Uterus (tissue), 4 donors: ENCODE measurements around the gene RSKR. TPM values are rescaled to one million over a fixed set of nuclear protein-coding genes. Genes with fewer than 3 reads are reported as not detected.

Experiments used
- DNase-seq, 2 donors: peaks; one replicate each; pipeline ENCODE4 v3.0.0-alpha.2; 2019 to 2020
- H3K27ac ChIP-seq, 2 donors: fragments of 200-600 bp; sonication (generic); 1 replicate in 1 of 2; 2 replicates in 1 of 2; pipeline ENCODE4 v1.5.1; 2016 to 2018
- H3K27me3 ChIP-seq, 2 donors: fragments of 200-600 bp; sonication (generic); one replicate each; pipeline ENCODE4 v1.5.1; 2018 to 2019; ENCODE audit warnings: control low read depth in 1 of 2
- H3K36me3 ChIP-seq, 2 donors: fragments of 200-600 bp; sonication (generic); one replicate each; pipeline ENCODE4 v1.5.1; 2019; ENCODE audit warnings: control low read depth in 1 of 2
- H3K4me1 ChIP-seq, 2 donors: fragments of 200-600 bp; sonication (generic); one replicate each; pipeline ENCODE4 v1.5.1; 2018 to 2019; ENCODE audit warnings: control low read depth in 1 of 2
- H3K4me3 ChIP-seq, 2 donors: fragments of 200-600 bp; sonication (generic); 1 replicate in 1 of 2; 2 replicates in 1 of 2; pipeline ENCODE4 v1.5.1; 2018 to 2019; ENCODE audit warnings: mild to moderate bottlenecking in 1 of 2
- H3K9me3 ChIP-seq, 2 donors: fragments of 200-600 bp; sonication (generic); one replicate each; pipeline ENCODE4 v1.5.1; 2019; ENCODE audit warnings: control low read depth in 1 of 2
- POLR2A ChIP-seq, 2 donors: fragments of 450-650 bp; IDR thresholded peaks; one replicate each; pipeline ENCODE4 v1.6.1; 2016; ENCODE audit warnings: antibody characterized with exemption in 2 of 2, mild to moderate bottlenecking in 1 of 2, moderate library complexity in 1 of 2
- intact Hi-C: fragments of 100-400 bp; cut with DNase I; formaldehyde crosslinking; loops from one replicate; pipeline ENCODE4 v1.15.1; 2023; ENCODE audit warnings: low total_unique reads
- total RNA-seq, 4 donors: library from RNA; depleted of rRNA in 3 of 4; stranded (reverse); fragments of >200 nt in 3 of 4; gene quantifications; one replicate each; pipeline versions ENCODE4 v1.1.0 to v1.2.4, GENCODE V29; 2014 to 2023
- TF ChIP-seq, protein P1 (sequence below), 4 experiments: fragments of 200-600 bp in 2 of 4; fragments of 450-650 bp in 2 of 4; sonication (generic) in 2 of 4; IDR thresholded peaks; one replicate each; pipeline ENCODE4 v1.5.1; 2016 to 2019; ENCODE audit warnings: antibody characterized with exemption in 4 of 4, mild to moderate bottlenecking in 2 of 4, moderate library complexity in 1 of 4
- donor health status: DM: yes; HTN: yes; CAD: no.

Gene RSKR
- total RNA-seq, 4 donors from 2014 or later = 5.9 to 19.6 (median 11.3) TPM; not detected in 1

DNA sequence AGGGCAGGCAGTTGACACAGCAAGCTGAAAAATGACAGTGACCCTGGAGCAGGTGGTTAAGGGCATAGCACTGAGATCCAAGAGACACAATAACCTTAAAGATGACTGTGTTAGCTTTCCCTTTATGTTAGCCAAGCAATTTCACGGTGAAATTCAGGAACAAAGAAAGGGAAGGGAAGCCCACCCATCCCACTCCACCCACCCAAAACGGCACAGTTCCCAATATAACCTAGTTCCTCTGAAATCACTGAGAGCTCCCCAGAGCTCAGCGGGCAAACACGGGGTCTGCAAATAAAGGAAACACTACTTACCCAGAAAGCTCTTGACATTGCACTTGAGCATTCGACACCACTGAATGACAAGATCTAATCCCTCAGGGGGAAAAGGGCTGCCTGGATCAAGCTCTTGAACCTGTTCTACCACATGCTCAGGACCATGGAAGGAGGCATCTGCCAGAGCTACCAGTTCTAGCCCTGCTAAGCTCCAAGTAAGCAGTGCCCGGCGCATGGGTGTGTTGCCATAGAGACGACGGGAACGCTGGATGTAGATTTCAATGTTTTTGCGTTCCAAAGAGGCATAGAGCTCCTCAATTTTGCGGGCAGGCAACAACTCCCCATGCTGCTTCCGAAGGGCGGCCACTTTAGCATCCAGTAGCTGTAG is 20.4 kb upstream of the RSKR start:
- DNase-seq = no peak
- Histone ChIP-seq H3K4me1 (no peaks in the 10 kb centered on the region), H3K27me3 (no peaks in the 10 kb centered on the region), H3K9me3 (no peaks in the 10 kb centered on the region), H3K36me3 (no peaks in the 10 kb centered on the region), H3K4me3 (no peak overlapping the region), H3K27ac (no peak overlapping the region)
- no peak for TF ChIP-seq POLR2A (IDR thresholded peaks at IDR 0.05)
- TF ChIP-seq, protein P1, sequence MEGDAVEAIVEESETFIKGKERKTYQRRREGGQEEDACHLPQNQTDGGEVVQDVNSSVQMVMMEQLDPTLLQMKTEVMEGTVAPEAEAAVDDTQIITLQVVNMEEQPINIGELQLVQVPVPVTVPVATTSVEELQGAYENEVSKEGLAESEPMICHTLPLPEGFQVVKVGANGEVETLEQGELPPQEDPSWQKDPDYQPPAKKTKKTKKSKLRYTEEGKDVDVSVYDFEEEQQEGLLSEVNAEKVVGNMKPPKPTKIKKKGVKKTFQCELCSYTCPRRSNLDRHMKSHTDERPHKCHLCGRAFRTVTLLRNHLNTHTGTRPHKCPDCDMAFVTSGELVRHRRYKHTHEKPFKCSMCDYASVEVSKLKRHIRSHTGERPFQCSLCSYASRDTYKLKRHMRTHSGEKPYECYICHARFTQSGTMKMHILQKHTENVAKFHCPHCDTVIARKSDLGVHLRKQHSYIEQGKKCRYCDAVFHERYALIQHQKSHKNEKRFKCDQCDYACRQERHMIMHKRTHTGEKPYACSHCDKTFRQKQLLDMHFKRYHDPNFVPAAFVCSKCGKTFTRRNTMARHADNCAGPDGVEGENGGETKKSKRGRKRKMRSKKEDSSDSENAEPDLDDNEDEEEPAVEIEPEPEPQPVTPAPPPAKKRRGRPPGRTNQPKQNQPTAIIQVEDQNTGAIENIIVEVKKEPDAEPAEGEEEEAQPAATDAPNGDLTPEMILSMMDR (IDR thresholded peaks at IDR 0.05) = no peak
- intact Hi-C loops = no loop called here

DNA sequence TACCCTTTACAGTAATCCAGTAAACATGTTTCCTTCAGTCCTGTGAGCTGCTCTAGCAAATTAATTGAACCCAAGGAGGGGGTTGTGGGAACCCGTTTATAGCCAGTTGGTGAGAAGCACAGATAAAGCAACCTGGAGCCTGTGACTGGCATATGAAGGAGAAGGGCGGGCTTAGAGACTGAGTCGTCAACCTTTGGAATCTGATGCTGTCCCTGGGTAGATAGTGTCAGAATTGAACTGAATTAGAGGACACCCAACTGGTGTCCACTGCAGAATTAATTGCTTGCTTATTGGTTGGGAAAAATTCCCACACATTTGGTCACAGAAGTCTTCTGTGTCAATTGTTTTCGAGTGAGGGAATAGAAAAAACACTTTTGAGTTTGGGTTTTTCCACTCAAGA is 12.8 kb upstream of the RSKR start:
- Histone ChIP-seq H3K36me3 (no peaks in the 10 kb centered on the region), H3K27me3 (no peaks in the 10 kb centered on the region), H3K4me3 (no peak overlapping the region), H3K4me1 (no peaks in the 10 kb centered on the region), H3K27ac (no peak overlapping the region), H3K9me3 (no peaks in the 10 kb centered on the region)
- DNase-seq = no peak
- intact Hi-C loops = no loop called here
- TF ChIP-seq, protein P1 (IDR thresholded peaks at IDR 0.05) = no peak
- TF ChIP-seq POLR2A (IDR thresholded peaks at IDR 0.05) = no peak

DNA sequence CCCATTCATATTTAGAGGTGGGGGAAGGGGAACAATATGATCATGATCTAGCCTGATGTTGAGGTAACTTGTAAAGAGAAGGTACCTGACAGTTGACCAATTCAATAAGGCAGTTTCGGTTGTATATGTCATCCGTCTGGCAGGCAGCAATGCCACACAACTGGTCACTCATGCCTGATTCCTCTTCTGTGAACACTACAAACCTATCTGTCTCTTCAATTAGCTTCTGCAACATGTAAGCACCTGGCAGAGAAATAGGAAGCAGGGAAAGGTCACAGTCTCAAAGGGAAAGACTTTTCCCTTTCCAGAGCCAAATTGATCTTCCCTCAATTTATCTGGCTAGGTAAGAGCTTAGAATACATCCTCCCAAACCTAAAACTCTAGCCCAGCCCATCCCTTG is 10.2 kb upstream of the RSKR start:
- TF ChIP-seq, protein P1 (IDR thresholded peaks at IDR 0.05) = no peak
- no peak for TF ChIP-seq POLR2A (IDR thresholded peaks at IDR 0.05)
- H3K4me3 ChIP-seq = no peak overlapping the region
- no peaks in the 10 kb centered on the region for H3K9me3 ChIP-seq
- no peak overlapping the region for H3K27ac ChIP-seq
- no peaks in the 10 kb centered on the region for H3K36me3 ChIP-seq
- intact Hi-C loops = no loop called here
- no peaks in the 10 kb centered on the region for H3K27me3 ChIP-seq
- no peak for DNase-seq
- H3K4me1 ChIP-seq = no peaks in the 10 kb centered on the region

DNA sequence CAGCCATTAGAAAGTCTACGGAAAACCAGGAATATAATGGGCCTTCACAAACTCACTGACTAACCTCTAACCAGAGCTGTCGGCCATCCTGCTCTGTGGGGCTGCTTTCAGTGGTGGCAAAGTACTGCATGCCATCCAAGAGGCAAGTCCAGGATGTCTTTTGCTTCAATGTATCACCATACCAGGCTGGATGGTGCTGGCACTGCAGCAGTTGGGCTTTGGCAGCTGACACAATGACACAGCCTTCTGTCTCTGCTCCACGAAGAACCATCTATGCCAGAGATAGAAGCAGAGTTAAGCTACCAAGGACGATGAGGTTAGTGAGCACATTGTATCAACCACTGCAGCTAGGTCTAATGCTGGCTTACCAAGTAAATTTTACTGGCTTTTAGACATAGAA is 9.7 kb upstream of the RSKR start:
- TF ChIP-seq POLR2A (IDR thresholded peaks at IDR 0.05) = no peak
- TF ChIP-seq, protein P1 (IDR thresholded peaks at IDR 0.05) = no peak
- DNase-seq = no peak
- Histone ChIP-seq H3K4me1 (no peaks in the 10 kb centered on the region), H3K36me3 (no peaks in the 10 kb centered on the region), H3K27ac (no peak overlapping the region), H3K4me3 (no peak overlapping the region), H3K27me3 (no peaks in the 10 kb centered on the region), H3K9me3 (no peaks in the 10 kb centered on the region)
- intact Hi-C loops = no loop called here

DNA sequence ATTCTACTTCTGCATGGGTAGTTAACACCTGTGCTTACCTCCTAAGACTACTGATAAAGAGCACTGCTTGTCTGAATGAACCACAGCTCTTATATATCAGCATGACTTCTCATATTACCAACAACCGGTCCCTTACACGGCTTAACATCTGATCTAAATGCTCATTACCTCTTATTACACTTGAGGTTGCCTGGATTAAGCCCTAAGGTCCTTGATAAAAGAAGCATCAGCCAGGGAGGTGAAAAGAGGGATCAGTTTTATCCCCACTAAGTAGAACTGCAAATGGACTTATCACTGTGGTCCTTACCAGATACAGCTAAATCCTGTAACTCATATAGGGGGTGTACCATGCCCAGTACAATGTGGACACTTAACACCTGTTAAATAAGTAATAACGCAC is 8.2 kb upstream of the RSKR start:
- no peaks in the 10 kb centered on the region for H3K4me1 ChIP-seq
- DNase-seq = no peak
- no peaks in the 10 kb centered on the region for H3K9me3 ChIP-seq
- TF ChIP-seq, protein P1 (IDR thresholded peaks at IDR 0.05) = no peak
- TF ChIP-seq POLR2A (IDR thresholded peaks at IDR 0.05) = no peak
- intact Hi-C loops = no loop called here
- H3K4me3 ChIP-seq = no peak overlapping the region
- no peaks in the 10 kb centered on the region for H3K36me3 ChIP-seq
- no peak overlapping the region for H3K27ac ChIP-seq
- H3K27me3 ChIP-seq = no peaks in the 10 kb centered on the region
